Thyroid gland (tissue), 4 donors: Measurements from ENCODE around the gene UBE2E2. TPM values are rescaled to one million over a fixed set of nuclear protein-coding genes. Genes with fewer than 3 reads are reported as not detected.

Source experiments
- DNase-seq, 2 donors: peaks; one replicate each; pipeline ENCODE4 v3.0.0-alpha.2; 2019
- H3K27ac ChIP-seq, 3 donors: fragments of 200-600 bp; sonication (generic); 1 replicate in 2 of 3; 2 replicates in 1 of 3; pipeline ENCODE4 v1.5.1; 2016 to 2019; ENCODE audit warnings: mild to moderate bottlenecking in 1 of 3, moderate library complexity in 1 of 3
- H3K27me3 ChIP-seq: fragments of 200-600 bp; sonication (generic); one replicate; pipeline ENCODE4 v1.5.1; 2019
- H3K36me3 ChIP-seq, 2 donors: fragments of 200-600 bp; sonication (generic); one replicate each; pipeline ENCODE4 v1.5.1; 2016 to 2019
- H3K4me1 ChIP-seq, 2 donors: fragments of 200-600 bp; sonication (generic); one replicate each; pipeline ENCODE4 v1.5.1; 2017 to 2019
- H3K4me3 ChIP-seq, 3 donors: fragments of 200-600 bp; sonication (generic); replicated peaks in 1 of 3; 1 replicate in 2 of 3; 2 replicates in 1 of 3; pipeline ENCODE4 v1.5.1; 2016; ENCODE audit warnings: mild to moderate bottlenecking in 1 of 3
- H3K9me3 ChIP-seq: fragments of 200-600 bp; sonication (generic); one replicate; pipeline ENCODE4 v1.5.1; 2017
- CTCF ChIP-seq, 6 experiments: fragments of 200-600 bp in 3 of 6; fragments of 450-650 bp in 3 of 6; sonication (generic) in 3 of 6; IDR thresholded peaks; one replicate each; pipeline ENCODE4 v1.5.1; 2016 to 2019; ENCODE audit warnings: antibody characterized with exemption in 6 of 6, mild to moderate bottlenecking in 2 of 6, inconsistent platforms in 1 of 6, moderate library complexity in 1 of 6
- POLR2A ChIP-seq, 2 donors: fragments of 450-650 bp; IDR thresholded peaks; one replicate each; pipeline ENCODE4 v1.6.1; 2017; ENCODE audit warnings: antibody characterized with exemption in 2 of 2, mild to moderate bottlenecking in 2 of 2, moderate library complexity in 1 of 2
- WGBS, 2 donors: methylation state at CpG; one replicate each; pipeline ENCODE4 v1.1.5; 2017; 5-methylcytosine and 5-hydroxymethylcytosine counted together
- intact Hi-C: fragments of 100-400 bp; cut with DNase I; formaldehyde crosslinking; loops from one replicate; pipeline ENCODE4 v1.15.1; 2023
- total RNA-seq, 4 donors: library from RNA; depleted of rRNA; stranded (reverse); fragments of >200 nt; gene quantifications; one replicate each; pipeline ENCODE4 v1.2.3, GENCODE V29; 2016

UBE2E2 gene
- total RNA-seq, 4 donors from 2014 or later, result 28.5 to 46.0 (median 38.4) TPM

DNA sequence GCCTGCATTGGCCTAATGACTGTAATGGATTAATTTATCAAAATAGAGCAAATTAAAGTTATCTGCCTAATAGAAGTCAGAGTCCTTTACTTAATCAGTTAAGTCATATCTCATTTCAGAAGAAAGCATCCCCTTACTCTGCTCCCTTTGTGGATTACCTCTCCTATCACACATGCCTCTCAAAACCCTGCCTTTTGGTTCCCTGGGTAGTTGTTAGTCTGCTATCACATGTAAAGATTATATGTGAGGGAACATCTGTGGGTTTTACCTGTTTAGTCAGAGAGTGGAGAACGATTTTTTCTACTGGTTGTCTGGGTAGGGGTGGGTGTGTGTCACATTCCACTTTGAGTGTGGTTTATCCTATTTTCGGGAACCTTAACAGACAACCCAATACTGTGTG is 16.4 kb downstream of the UBE2E2 start:
- TF ChIP-seq POLR2A (IDR thresholded peaks at IDR 0.05), result no peak
- no peak for TF ChIP-seq CTCF (IDR thresholded peaks at IDR 0.05)
- no peak for DNase-seq
- Histone ChIP-seq H3K4me1 (no peaks in the 10 kb centered on the region), H3K27me3 (no peaks in the 10 kb centered on the region), H3K36me3 (no peaks in the 10 kb centered on the region), H3K4me3 (no peak overlapping the region), H3K27ac (no peak overlapping the region), H3K9me3 (no peaks in the 10 kb centered on the region)
- intact Hi-C loops, result no loop called here
- 59 to 85% methylated on average over 2 of the region's 2 CpGs for WGBS, 2 donors

- TF ChIP-seq POLR2A (IDR thresholded peaks at IDR 0.05) (no peak), CTCF (IDR thresholded peaks at IDR 0.05) (no peak)
Observed at GRCh38 chr3:23221136-23221535, 18.0 kb downstream of the UBE2E2 start.

GRCh38 chr3:23232016-23232415 is 28.9 kb downstream of the UBE2E2 start:
- no peaks in the 10 kb centered on the region for H3K27me3 ChIP-seq
- intact Hi-C loops, result no loop called here
- H3K4me1 ChIP-seq, result no peaks in the 10 kb centered on the region
- no peak for TF ChIP-seq CTCF (IDR thresholded peaks at IDR 0.05)
- TF ChIP-seq POLR2A (IDR thresholded peaks at IDR 0.05), result no peak
- no peak for DNase-seq
- H3K9me3 ChIP-seq, result no peaks in the 10 kb centered on the region
- no peak overlapping the region for H3K27ac ChIP-seq
- no peak overlapping the region for H3K4me3 ChIP-seq
- H3K36me3 ChIP-seq, result no peaks in the 10 kb centered on the region
- 81 to 95% methylated on average over 3 of the region's 3 CpGs for WGBS, 2 donors

More at GRCh38 chr3:23221136-23221535, 18.0 kb downstream of the UBE2E2 start:
- 92 to 93% methylated on average over 3 of the region's 3 CpGs for WGBS, 2 donors
- DNase-seq, result no peak
- Histone ChIP-seq H3K4me1 (no peaks in the 10 kb centered on the region), H3K4me3 (no peak overlapping the region), H3K27ac (no peak overlapping the region), H3K9me3 (no peaks in the 10 kb centered on the region), H3K36me3 (no peaks in the 10 kb centered on the region), H3K27me3 (no peaks in the 10 kb centered on the region)
- intact Hi-C loops, result no loop called here

GRCh38 chr3:23232854-23233253 is 29.7 kb downstream of the UBE2E2 start:
- H3K4me1 ChIP-seq, result no peaks in the 10 kb centered on the region

GRCh38 chr3:23235264-23235663 is 32.1 kb downstream of the UBE2E2 start:
- Histone ChIP-seq H3K27ac (no peak overlapping the region), H3K27me3 (no peaks in the 10 kb centered on the region), H3K4me1 (no peaks in the 10 kb centered on the region), H3K4me3 (no peak overlapping the region), H3K9me3 (no peaks in the 10 kb centered on the region), H3K36me3 (no peaks in the 10 kb centered on the region)
- 92% methylated on average over 1 of the region's 1 CpG for WGBS, 2 donors
- TF ChIP-seq CTCF (IDR thresholded peaks at IDR 0.05), result no peak
- no peak for TF ChIP-seq POLR2A (IDR thresholded peaks at IDR 0.05)
- DNase-seq, result no peak
- intact Hi-C loops, result no loop called here

More at GRCh38 chr3:23232854-23233253, 29.7 kb downstream of the UBE2E2 start:
- Histone ChIP-seq H3K27ac (no peak overlapping the region), H3K27me3 (no peaks in the 10 kb centered on the region), H3K9me3 (no peaks in the 10 kb centered on the region), H3K4me3 (no peak overlapping the region), H3K36me3 (no peaks in the 10 kb centered on the region)
- intact Hi-C loops, result no loop called here
- TF ChIP-seq CTCF (IDR thresholded peaks at IDR 0.05), result no peak
- TF ChIP-seq POLR2A (IDR thresholded peaks at IDR 0.05), result no peak
- 91 to 97% methylated on average over 1 of the region's 1 CpG for WGBS, 2 donors
- no peak for DNase-seq
